Activated T-helper 1 cell treated with anti-CD3 and anti-CD28 coated beads, Interleukin-2, amount 50 U/mL, for 16 hours (primary cell): ENCODE results near the gene SSPN.

Source experiments
- DNase-seq, 2 donors: peaks; one replicate each; pipeline ENCODE4 v3.0.0-alpha.2; 2020; ENCODE audit warnings: low read depth in 1 of 2, low spot score in 1 of 2

Gene SSPN

GRCh38 chr12:26195250-26195640 is at the start of gene SSPN:
Gene SSPN, plus strand, starts transcription at chr12:26195573. Its CDS starts 100 bp downstream, at chr12:26195673.
- DNase-seq, result no peak

- no peak for DNase-seq
Measured at GRCh38 chr12:26148291-26148690, 47.1 kb upstream of the SSPN start.

DNA sequence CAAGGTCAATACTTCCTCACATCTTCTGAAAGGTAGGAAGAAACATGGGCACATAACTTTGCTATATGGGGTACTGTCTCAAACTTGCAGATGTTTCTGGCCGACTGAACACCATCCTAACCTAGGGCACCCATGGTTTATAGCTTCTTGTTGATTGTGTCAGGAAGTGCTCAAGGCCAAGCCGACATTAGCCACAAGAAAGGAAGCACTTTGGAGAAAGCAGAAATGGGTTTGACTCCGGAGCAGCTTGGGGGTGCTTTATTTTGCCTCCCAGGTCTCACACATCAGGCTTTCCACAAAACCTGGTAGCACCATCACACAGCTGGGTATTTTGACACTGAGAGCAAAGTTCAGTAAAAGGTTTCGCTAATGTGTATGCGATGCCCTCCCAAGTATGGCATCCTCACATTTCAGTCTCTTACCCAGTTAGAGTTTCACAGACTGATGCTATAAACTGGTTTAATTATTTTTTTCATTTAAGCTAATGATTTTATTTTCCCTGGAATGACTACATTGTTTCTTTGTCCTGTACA is 45.3 kb upstream of the SSPN start:
- no peak for DNase-seq

DNA sequence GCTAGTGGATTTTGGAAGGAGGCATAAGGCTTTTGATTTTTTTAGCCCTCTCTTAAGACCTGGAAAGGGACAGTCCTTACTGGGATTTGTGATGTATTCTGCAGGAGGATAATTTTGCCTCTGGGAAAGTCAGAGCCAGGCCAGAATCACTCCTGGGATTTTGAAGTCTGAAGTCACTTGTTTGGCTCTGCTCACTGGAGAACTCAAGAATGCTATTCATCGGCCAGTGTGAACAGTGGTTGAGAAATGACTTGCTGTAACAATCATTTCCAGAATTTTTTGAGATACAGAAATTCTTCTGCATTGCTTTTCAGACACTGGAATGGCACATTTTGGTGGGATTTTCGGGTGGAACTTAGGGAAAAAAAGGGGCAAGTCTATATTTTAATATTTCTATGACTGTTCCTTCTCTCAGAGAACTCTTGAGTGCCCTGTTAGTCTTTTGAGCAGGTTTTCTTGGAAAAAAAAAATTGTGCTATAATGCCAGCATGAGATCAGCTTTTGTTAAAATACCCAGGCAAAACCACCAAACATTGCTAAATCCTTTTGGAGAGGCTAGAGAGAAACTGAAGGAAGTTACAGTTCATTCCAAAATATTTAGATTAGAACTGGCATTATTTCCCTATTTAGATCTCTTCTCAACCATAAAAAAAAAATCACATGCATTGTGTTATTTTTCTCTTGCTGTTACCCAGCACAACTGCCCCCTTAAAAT is 44.5 kb upstream of the SSPN start:
- DNase-seq, result no peak

DNA sequence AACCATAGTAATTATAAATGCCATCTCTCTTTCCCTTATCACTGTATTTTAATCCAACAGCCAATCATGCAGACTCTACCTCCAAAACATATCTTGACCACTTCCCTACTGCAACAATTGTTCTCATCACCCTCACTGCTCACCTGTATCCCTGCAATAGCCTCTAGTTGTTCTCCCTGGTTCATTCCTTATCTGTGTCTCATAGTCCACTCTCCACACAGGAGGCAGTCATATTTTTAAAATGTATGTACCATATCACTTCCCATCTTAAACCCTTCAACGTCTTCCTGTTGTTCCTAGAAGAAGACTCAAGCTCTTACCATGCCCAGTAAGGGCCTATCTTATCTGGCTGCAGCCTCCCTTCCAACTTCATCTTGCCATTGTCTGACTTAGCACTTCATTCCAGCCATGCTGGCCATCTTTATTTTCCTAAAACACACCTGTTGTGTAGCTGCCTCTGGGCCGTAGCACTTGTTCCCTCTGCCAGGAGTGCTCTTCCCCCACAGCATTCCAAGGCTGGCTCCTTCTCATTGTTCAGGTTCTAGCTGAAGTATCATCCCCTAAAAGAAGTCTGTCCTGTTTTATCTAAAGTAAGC is 42.8 kb upstream of the SSPN start:
- no peak for DNase-seq

DNA sequence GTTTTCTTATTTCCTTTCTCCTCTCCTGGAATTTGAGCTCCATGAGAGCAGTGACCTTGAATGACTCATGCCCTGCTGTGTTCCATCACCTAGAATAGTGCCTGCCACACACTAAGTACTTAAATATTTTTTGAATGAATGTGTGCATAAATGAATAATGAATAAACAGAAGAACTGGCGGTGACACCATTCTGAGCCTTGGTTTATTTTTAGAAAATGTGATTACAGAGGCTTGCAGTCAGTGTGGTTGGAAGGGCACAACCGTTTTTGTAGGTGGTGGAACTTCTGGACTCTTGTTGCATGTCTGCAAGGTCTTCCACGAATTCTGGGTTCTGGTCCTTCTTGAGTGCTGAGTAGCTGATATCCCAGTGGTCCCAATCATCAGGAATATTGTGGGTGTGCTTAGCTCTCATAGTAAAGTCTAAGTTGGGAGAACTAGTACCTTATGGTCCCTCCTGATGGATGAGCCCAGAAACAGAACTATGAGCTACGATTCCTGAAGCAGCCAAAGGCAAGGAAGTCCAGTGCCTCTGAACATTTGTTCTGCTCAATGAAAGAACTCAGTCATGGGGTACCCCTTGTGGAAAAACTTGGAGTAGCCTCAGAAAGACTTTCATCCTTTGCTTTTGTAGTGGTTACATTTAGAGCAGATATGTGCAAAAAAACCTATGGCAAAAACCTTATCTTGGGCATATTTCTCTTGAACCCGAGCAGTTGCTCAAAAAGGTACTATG is 41.8 kb upstream of the SSPN start:
- DNase-seq, result no peak

DNA sequence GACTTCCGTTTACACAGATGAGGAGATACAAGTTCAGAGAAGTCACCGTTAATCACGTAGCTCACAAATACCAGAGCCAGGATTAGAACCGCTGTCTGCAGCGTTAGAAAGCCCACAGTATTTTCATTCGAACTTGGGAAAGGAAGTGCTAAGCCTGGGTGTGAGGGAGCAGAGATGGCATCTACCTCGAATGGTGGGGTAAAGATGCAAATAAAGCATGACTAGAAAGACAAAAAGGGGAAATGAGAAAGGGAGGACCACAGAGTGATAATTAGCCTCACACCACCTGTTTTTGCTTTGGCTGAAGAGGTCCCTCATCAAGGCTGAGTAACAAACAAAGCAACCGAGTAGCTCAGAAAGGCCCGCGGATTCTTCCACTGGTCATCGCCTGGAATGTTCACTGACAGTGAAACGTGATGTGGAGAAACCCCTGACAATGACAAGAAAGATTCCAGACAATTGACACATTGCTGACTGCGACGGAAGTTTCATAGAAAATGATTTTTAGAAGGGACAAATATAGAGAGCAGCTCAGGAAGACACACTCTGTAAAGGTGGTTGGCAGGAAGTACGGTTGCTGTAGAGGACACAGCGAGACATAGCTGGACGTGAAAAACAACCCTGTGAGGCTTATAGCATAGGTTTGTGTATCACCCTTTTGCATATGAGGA is 39.0 kb upstream of the SSPN start:
- no peak for DNase-seq

DNA sequence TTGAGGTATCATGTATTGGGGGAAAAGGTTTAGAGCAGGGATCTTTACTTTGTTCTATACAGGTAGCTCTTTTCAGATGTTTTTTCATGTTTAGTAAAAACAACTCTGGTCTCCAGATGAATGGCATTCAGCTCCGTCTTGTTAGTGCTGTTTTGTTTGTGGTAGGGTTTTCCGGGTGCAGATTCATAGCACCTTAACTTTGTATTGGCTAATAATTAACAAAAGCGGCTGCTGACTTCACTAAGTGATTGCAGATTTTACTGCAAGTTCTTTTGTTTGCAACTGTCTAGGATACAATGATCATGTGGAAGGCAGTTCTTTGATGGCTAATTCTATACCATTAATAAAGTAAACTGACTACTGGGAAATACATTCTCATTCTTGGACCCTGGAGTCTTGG is 38.4 kb upstream of the SSPN start:
- no peak for DNase-seq

GRCh38 chr12:26158078-26158764 is 37.2 kb upstream of the SSPN start:
- DNase-seq, result no peak

- DNase-seq, result no peak
Measured at GRCh38 chr12:26162174-26162573, 33.2 kb upstream of the SSPN start.

DNA sequence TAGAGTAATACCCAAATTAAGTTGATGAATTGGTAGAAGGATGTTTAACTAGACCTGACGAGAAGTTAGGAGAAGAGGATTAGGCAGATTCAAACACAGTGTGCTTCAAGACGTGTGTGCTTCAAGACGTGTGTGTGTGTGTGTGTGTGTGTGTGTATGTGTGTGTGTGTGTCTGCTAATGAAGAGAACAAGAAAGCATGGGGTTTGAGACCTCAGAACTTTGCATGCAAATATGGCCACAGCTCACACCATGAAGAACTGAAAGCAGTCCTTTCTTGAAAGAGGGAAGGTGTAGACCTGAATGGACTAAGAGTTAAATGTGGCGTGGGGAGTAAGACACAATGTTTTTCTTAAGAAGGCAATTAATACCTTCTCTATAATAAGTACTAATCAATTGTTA is 32.5 kb upstream of the SSPN start:
- DNase-seq, result no peak

DNA sequence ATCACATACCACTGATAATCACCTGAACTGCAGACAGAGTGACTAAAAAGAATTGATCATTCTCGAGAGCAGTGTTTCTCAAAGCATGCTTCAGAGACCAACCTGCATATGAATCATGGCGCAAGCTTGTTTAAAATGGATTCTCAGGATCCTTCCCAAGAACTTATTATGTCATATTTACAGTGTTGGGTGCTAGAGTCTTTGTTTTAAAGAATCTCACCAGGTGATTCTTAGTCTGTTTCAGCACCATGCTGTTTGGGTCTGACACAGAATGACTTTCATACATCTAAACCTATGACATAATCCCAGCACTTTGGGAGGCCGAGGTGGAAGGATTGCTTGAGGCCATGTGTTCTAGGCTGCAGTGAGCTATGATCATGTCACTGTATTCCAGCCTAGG is 31.3 kb upstream of the SSPN start:
- DNase-seq, result no peak

GRCh38 chr12:26172013-26172412 is 23.4 kb upstream of the SSPN start:
- no peak for DNase-seq

DNA sequence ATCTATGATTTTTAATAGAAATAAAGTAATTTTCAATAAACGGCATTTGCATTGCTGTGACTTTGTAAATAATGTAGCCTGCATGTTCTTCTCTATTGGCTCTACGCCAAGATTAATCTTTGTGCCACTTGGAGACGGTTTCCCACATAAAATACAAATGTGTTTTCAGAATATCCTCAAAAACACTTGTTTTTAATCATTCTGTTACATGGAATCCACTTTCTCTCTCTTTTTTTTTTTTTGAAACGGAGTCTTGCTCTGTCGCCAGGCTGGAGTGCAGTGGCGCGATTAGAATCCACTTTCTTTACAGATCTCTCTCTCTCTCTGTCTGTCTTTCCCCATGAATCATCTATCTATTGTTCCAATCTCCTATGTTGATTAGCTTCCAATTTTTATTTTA is 22.8 kb upstream of the SSPN start:
- DNase-seq, result no peak

GRCh38 chr12:26172946-26173552 is 22.3 kb upstream of the SSPN start:
- DNase-seq, result no peak

GRCh38 chr12:26176725-26177124 is 18.6 kb upstream of the SSPN start:
- no peak for DNase-seq

DNA sequence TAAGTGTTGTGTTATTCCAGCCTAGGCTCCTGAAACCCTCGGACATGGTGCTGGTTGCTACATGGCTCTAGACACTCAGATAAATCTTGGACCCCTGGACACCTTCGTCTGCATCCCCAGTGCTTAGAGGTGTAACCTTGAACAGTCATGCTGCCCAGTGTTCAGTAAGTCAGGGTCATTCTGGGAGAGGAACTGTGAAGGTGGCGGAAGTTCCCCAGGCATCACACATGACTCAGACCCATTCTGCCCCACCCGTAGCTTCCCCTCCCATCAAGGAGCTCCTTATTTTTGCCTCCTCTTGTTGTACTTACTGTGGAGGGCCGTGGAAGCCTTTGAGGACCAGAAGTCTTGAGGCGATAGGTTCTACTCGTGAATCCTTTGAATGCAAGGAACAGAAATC is 18.1 kb upstream of the SSPN start:
- no peak for DNase-seq

DNA sequence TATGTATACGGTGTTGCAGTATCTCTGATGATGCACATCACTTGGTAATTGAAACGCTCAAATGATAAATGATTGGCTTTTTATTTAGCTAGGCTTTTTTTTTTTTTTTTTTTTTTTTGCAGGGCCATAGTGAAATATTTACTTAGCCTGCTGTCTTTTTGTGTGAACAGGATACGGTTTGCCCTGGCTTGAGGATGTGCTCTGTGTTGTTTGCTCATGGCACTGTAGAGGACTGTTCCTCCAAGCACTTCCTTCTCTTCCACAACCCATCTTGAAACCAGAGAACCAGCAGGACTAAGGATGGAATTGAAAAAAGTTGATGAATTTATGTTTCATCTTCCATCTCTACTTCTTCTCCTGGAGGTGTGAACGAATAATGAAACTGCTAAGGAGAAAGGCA is 15.5 kb upstream of the SSPN start:
- no peak for DNase-seq

DNA sequence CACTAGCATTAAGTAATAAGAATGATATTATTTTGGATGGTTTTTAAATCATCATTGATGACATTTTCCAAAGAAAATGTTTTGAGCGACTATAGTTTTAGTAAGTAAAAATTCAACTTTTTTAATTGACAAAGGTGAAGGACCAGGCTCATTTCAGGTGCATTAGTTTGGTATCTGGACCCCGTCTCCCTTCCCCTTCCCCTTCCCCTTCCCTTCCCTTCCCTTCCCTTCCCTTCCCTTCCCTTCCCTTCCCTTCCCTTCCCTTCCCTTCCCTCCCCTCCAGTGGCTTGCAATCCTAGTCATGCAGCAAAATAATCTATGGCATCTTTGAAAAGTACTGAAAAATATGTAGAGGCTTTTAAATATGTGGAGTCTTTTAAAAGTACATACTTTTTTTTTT is 13.0 kb upstream of the SSPN start:
- no peak for DNase-seq

DNA sequence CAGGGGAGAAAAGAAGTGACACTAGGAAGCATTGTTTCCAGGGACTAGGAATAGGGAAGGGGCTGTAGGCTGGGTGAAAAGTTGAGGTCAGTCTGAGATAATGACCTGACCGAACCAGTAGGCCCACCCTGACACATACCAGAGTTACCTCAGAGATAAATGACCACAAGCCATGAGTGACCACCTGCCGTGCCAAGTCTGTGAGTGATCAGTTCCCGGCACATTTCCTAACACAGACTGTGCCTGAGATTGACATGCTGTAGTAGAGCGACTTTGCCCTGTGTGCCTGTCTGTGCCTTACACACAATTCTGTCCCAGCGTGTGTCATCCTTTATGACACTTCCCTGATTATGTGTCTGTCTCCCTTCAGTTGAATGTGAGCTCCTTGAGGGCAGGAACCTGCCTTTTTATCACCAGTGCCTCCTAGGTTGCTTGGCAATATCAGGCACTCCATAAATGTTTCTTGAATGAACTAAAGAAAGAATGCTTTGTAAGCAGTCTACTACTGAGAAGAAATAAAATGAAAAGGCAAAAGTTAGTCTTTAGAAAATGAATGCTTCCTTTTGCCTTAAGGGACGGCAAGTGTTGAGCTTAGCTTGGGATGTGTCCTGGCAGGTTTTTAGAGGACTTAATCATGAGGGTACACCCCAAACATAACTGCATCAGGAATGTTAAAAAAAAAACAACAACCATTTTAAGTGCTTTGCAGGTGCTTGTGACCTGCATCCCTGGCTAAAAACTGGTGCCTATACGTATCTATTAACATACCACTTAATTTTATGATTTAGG is 9.6 kb upstream of the SSPN start:
- DNase-seq, result no peak
